ENCODE measurements around the gene FAM229A. TPM values are rescaled to one million over a fixed set of nuclear protein-coding genes. Genes with fewer than 3 reads are reported as not detected.

Gene FAM229A
- total and polyA plus RNA-seq, 2 experiments from 2014 or later = 3.4 to 4.2 TPM

- peak overlapping the region; percentile 95 for H3K4me2 ChIP-seq
- H4K20me1 ChIP-seq (ENCODE audit: insufficient read depth, poor library complexity, severe bottlenecking) = no peaks in the 10 kb centered on the region
- H3K79me2 ChIP-seq = peaks cover 12% of the 10 kb centered on the region
- peak overlapping the region; percentile 94 for H2AFZ ChIP-seq
- peak; percentile 98 for DNase-seq (ENCODE audit: low spot score)
- H3K4me1 ChIP-seq (ENCODE audit: insufficient read depth) = peaks cover 23% of the 10 kb centered on the region
- peak overlapping the region; percentile 97 for H3K27ac ChIP-seq
- WGBS (ENCODE audit: low lambda C conversion rate, missing lambda C conversion rate) = under 1% methylated on average over 48 of the region's 75 CpGs
- H3K36me3 ChIP-seq (replicated peaks; ENCODE audit: insufficient read depth, low read depth) = no peaks in the 10 kb centered on the region
- H3K9me3 ChIP-seq (ENCODE audit: low read depth) = no peaks in the 10 kb centered on the region
- TF ChIP-seq, protein P1, sequence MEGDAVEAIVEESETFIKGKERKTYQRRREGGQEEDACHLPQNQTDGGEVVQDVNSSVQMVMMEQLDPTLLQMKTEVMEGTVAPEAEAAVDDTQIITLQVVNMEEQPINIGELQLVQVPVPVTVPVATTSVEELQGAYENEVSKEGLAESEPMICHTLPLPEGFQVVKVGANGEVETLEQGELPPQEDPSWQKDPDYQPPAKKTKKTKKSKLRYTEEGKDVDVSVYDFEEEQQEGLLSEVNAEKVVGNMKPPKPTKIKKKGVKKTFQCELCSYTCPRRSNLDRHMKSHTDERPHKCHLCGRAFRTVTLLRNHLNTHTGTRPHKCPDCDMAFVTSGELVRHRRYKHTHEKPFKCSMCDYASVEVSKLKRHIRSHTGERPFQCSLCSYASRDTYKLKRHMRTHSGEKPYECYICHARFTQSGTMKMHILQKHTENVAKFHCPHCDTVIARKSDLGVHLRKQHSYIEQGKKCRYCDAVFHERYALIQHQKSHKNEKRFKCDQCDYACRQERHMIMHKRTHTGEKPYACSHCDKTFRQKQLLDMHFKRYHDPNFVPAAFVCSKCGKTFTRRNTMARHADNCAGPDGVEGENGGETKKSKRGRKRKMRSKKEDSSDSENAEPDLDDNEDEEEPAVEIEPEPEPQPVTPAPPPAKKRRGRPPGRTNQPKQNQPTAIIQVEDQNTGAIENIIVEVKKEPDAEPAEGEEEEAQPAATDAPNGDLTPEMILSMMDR (IDR thresholded peaks at IDR 0.05; ENCODE audit: poor library complexity) = peak; percentile 8
- no peak for TF ChIP-seq EZH2phosphoT487 (IDR thresholded peaks at IDR 0.05; ENCODE audit: low read depth, severe bottlenecking, unreplicated experiment)
- no peak for TF ChIP-seq EZH2 (IDR thresholded peaks at IDR 0.05; ENCODE audit: borderline replicate concordance)
- H3K27me3 ChIP-seq = no peaks in the 10 kb centered on the region
- no peaks in the 10 kb centered on the region for H3K9me2 ChIP-seq (replicated peaks; ENCODE audit: insufficient read depth)
- peak overlapping the region; percentile 69 for H3K4me3 ChIP-seq
Measured at GRCh38 chr1:32351399-32352238, 10.7 kb downstream of the FAM229A start.

DNA sequence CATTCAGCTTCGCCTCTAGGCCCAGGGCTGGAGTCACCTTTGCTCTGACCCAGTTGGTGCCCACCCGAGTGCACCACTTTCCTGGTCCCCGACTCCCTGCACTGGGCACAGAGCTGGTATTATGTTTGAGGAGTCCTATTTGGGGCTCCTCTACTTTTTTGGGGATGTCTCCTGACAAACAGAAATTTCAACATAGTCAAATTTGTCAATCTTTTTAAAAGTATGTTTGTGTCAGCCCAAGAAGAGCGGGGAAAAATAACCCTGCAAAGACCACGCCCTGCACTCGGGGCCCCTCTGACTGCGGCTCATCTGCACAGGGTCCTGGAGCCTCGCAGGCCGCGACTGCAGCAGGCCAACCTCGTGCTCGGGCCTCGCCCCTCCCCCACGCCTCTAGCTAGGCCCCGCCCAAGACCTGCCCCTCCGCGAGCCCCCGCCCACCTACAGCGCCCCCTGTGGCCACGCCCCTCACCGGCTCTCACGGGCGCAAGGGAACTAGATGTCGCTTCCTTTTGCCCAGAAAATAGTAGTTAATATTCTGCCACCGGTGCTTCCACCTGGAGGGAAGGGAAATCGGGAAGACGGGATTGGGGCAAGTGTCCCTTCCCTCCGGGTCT is 11.4 kb downstream of the FAM229A start:
- Histone ChIP-seq H3K9me2 (replicated peaks; ENCODE audit: insufficient read depth) (no peaks in the 10 kb centered on the region), H3K4me3 (peak overlapping the region; percentile 69), H2AFZ (peak overlapping the region; percentile 94), H3K79me2 (peaks cover 12% of the 10 kb centered on the region), H3K27me3 (no peaks in the 10 kb centered on the region), H4K20me1 (ENCODE audit: insufficient read depth, poor library complexity, severe bottlenecking) (no peaks in the 10 kb centered on the region), H3K4me2 (peak overlapping the region; percentile 95), H3K36me3 (replicated peaks; ENCODE audit: insufficient read depth, low read depth) (no peaks in the 10 kb centered on the region), H3K27ac (peak overlapping the region; percentile 95), H3K9me3 (ENCODE audit: low read depth) (no peaks in the 10 kb centered on the region), H3K4me1 (ENCODE audit: insufficient read depth) (peaks cover 23% of the 10 kb centered on the region)
- peak; percentile 91 for DNase-seq (ENCODE audit: low spot score)
- TF ChIP-seq, protein P1 (IDR thresholded peaks at IDR 0.05; ENCODE audit: poor library complexity) = peak; percentile 89
- no peak for TF ChIP-seq EZH2phosphoT487 (IDR thresholded peaks at IDR 0.05; ENCODE audit: low read depth, severe bottlenecking, unreplicated experiment)
- 30% methylated on average over 20 of the region's 28 CpGs for WGBS (ENCODE audit: low lambda C conversion rate, missing lambda C conversion rate)

GRCh38 chr1:32349211-32349708 is 13.0 kb downstream of the FAM229A start:
- DNase-seq (ENCODE audit: low spot score) = no peak
- Histone ChIP-seq H3K9me3 (ENCODE audit: low read depth) (no peaks in the 10 kb centered on the region), H3K27me3 (no peaks in the 10 kb centered on the region), H3K79me2 (peaks cover 12% of the 10 kb centered on the region), H3K9me2 (replicated peaks; ENCODE audit: insufficient read depth) (no peaks in the 10 kb centered on the region), H3K4me1 (ENCODE audit: insufficient read depth) (peaks cover 30% of the 10 kb centered on the region), H2AFZ (no peak overlapping the region), H3K4me3 (no peak overlapping the region), H4K20me1 (ENCODE audit: insufficient read depth, poor library complexity, severe bottlenecking) (no peaks in the 10 kb centered on the region), H3K36me3 (replicated peaks; ENCODE audit: insufficient read depth, low read depth) (no peaks in the 10 kb centered on the region), H3K27ac (no peak overlapping the region), H3K4me2 (no peak overlapping the region)
- 63% methylated on average over 8 of the region's 8 CpGs for WGBS (ENCODE audit: low lambda C conversion rate, missing lambda C conversion rate)
- TF ChIP-seq EZH2 (IDR thresholded peaks at IDR 0.05; ENCODE audit: borderline replicate concordance) (no peak), EZH2phosphoT487 (IDR thresholded peaks at IDR 0.05; ENCODE audit: low read depth, severe bottlenecking, unreplicated experiment) (no peak)
- TF ChIP-seq, protein P1 (IDR thresholded peaks at IDR 0.05; ENCODE audit: poor library complexity) = no peak

Measured in hepatocyte (in vitro differentiated cells).